ENCODE measurements around the gene TIMM22.

GRCh38 chr17:976312-976711 lies 20.6 kb upstream of the TIMM22 start:
- TF ChIP-seq SUZ12 (IDR thresholded peaks at IDR 0.05; ENCODE audit: extremely low read depth, insufficient read depth, insufficient read length) (no peak), ZNF274 (IDR thresholded peaks at IDR 0.05; ENCODE audit: low read depth, low read length) (no peak), YY1 (IDR thresholded peaks at IDR 0.05; ENCODE audit: insufficient read depth, insufficient read length) (no peak)

Measured in NT2/D1 (cell line).